ENCODE results near the gene FBXO46.

- TF ChIP-seq CTCF (tag by site-specific recombination; IDR thresholded peaks at IDR 0.05) (no peak), ZNF133 (tag by site-specific recombination; IDR thresholded peaks at IDR 0.05) (no peak), ZNF354C (tag by site-specific recombination; IDR thresholded peaks at IDR 0.05; ENCODE audit: borderline replicate concordance, low read depth) (no peak), SP2 (tag by site-specific recombination; IDR thresholded peaks at IDR 0.05) (no peak), ZBTB10 (tag by site-specific recombination; IDR thresholded peaks at IDR 0.05) (no peak), EGR2 (tag by site-specific recombination; IDR thresholded peaks at IDR 0.05; ENCODE audit: low read depth) (no peak), ZNF423 (tag by site-specific recombination; IDR thresholded peaks at IDR 0.05) (no peak), ZNF184 (tag by site-specific recombination; IDR thresholded peaks at IDR 0.05) (no peak), ZEB2 (tag by site-specific recombination; IDR thresholded peaks at IDR 0.05) (no peak), ZNF544 (tag by site-specific recombination; IDR thresholded peaks at IDR 0.05) (no peak), SALL2 (tag by site-specific recombination; IDR thresholded peaks at IDR 0.05; ENCODE audit: borderline replicate concordance) (no peak), ZBTB49 (tag by site-specific recombination; IDR thresholded peaks at IDR 0.05; ENCODE audit: low read depth) (no peak), ZNF274 (IDR thresholded peaks at IDR 0.05; ENCODE audit: low read length) (no peak), ZNF274 (tag by site-specific recombination; IDR thresholded peaks at IDR 0.05; ENCODE audit: borderline replicate concordance) (no peak)
Observed at GRCh38 chr19:45747513-45747912, 16.8 kb upstream of the FBXO46 start.

Data from HEK293 (cell line).